ENCODE data around the gene RHOF.

- no peak for TF ChIP-seq CTCF (IDR thresholded peaks at IDR 0.05)
- no peak for TF ChIP-seq POLR2A (IDR thresholded peaks at IDR 0.05)
Measured at GRCh38 chr12:121823101-121823726, 29.7 kb upstream of the RHOF start.

Data from heart left ventricle (tissue), 13 donors.